Stimulated activated CD8-positive, alpha-beta memory T cell treated with anti-CD3 and anti-CD28 coated beads, Interleukin-7, amount 100 ng/mL, for 48 hours (primary cell): ENCODE data around the gene KIF22.
A peak's percentile ranks its signal among the peaks of the same experiment; 100 is the strongest.
"Not testable (repeated sequence)": the region's sequence is repeated elsewhere in the genome, so short reads cannot be mapped to it uniquely, and the experiment has no call there.

ENCODE experiments used
- DNase-seq, 2 donors: peaks; one replicate each; pipeline ENCODE4 v3.0.0-alpha.2; 2020; ENCODE audit warnings: low read depth in 1 of 2; ENCODE audit errors: extremely low read depth in 1 of 2

Gene KIF22

GRCh38 chr16:29790183-29790948 lies at the start of gene KIF22:
KIF22 (plus strand) TSS chr16:29790751; CDS start chr16:29790760, 9 bp downstream.
- DNase-seq: peak; percentile 99 to 100

- no peak for DNase-seq
These were observed 47.8 kb upstream of the KIF22 start for GRCh38 chr16:29742683-29743275.

- no peak for DNase-seq
These were observed 47.1 kb upstream of the KIF22 start for GRCh38 chr16:29743475-29743826.

- no peak for DNase-seq
These were observed 46.6 kb upstream of the KIF22 start for GRCh38 chr16:29743827-29744531.

DNA sequence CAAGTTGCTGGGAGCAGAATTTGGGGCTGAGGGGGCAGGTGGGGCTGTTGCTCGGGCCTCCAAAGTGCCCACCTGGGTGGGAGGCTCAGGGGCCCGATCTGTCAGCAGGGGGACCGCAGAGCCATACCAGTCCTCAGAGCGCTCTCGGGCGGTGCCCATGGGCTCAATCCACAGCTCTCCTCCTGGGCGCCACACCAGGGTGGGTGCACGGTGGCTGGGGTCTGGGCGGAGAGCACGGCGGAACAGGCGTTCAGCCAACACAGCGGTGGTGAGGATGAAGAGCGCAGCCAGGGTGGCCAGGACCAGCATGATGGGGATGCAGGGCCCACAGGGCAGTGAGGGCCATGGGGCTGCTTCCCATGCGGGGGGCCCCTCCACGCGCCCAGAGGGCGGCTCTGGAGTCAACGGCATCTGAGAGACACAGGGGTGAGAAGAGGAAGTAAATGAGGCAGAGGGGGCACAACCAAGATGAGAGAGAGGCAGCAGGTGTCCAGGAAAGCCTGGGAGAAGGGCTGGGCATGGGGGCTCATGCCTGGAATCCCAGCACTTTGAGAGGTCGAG lies 45.9 kb upstream of the KIF22 start:
- DNase-seq: no peak

- DNase-seq: peak; percentile 39 to 58
These were observed 45.3 kb upstream of the KIF22 start for GRCh38 chr16:29745121-29745852.

DNA sequence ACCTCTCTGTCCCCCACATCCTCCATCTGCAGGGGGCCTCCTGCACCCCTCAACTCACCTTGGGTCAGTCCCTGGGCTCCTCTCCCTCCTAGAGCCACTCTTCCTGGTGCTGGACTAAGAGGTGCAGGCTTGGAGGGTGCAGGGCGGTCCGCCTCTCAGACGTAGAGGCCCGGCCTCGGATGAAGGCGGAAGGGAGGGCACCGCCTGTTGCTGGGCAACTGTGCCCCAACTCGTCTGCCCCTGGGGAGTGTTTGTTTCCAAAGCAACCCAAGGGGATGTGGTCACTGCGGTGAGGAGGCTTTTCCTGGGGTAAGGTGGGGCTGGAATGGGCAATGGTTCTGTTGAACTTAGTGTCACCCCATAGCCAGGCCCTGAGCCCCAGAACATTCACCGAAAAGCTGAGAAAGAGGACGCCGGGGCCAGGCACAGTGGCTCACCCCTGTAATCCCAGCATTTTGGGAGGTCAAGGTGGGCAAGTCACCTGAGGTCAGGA lies 44.7 kb upstream of the KIF22 start, which contains the start of gene C16orf54:
C16orf54 (minus strand) TSS at position 138 of the 493 bp plus-strand sequence. CDS start 1,039 bp downstream, outside the sequence.
- peak; percentile 75 to 91 for DNase-seq

DNA sequence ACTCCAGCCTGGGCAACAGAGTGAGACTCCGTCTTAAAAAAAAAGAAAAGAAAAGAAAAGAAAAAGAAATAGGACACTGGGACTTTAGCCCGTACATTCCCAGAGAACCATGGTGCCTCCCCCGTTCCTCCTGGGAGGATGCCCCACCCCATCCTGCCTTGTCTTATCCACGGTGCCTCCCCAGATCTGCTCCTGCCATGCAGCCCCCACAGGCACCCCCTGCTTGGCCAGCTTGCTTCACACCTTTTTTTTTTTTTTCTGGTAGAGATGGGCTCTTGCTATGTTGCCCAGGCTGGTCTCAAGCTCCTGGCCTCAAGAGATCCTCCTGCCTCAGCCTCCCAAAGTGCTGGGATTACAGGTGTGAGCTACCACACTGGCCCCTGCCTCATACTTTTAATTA lies 44.0 kb upstream of the KIF22 start:
- DNase-seq: not testable (repeated sequence)

DNA sequence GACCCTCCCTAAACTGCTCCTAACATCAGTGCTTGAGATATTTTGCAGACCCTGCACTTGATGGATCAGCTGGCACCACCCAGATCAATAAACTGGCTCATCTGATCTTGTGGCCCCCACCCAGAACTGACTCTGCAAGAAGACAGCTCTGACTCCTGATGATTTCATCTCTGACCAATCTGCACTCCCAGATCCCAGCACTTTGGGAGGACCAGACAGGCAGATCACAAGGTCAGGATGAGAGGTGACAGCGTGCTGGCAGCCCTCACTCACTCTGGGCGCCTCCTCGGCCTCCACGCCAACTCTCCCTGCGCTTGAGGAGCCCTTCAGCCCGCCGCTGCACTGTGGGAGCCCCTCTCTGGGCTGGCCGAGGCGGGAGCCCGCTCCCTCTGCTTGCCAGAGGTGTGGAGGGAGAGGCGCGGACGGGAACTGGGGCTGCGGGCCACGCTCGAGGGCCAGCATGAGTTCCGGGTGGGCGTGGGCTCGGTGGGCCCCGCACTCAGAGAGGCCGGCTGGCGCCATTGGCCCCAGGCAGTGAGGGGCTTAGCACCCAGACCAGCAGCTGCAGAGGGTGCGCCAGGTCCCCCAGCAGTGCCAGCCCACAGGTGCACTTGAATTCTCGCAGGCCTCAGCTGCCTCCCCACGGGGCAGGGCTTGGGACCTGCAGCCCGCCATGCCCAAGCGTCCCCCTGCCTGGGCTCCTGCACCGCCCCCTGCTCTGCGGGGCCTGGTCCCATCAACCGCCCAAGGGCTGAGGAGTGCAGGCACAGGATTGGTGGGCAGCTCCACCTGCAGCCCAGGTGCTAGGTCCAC lies 42.4 kb upstream of the KIF22 start:
- DNase-seq: no peak

DNA sequence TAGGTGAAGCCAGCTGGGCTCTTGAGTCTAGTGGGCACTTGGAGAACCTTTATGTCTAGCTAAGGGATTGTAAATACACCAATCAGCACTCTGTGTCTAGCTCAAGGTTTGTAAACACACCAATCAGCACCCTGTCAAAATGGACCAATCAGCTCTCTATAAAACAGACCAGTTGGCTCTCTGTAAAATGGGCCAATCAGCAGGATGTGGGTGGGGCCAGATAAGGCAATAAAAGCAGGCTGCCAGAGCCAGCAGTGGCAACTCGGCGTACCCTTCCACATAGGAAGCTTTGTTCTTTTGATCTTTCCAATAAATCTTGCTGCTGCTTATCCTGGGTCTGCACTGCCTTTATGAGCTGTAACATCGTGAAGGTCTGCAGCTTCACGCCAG lies 41.8 kb upstream of the KIF22 start:
- DNase-seq: not testable (repeated sequence)

DNA sequence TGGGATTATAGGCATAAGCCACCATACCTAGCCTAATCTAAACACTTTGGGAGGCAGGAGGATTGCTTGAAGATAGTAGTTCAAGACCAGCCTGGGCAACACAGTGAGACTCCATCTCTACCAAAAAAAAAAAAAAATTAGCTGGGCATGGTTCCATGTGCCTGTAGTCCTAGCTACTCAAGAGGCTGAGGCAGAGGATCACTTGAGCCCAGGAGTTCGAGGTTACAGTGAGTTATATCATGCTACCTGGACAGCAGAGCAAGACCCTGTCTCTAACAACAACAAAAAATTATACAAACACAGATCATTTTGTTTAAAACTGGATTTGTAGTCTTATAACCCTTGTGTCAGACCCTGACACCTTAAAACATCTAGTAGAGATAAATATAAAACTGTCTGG lies 37.0 kb upstream of the KIF22 start:
- DNase-seq: no peak

- DNase-seq: no peak
These were observed 33.9 kb upstream of the KIF22 start for GRCh38 chr16:29756654-29757053.

GRCh38 chr16:29757086-29757485 lies 33.5 kb upstream of the KIF22 start:
- not testable (repeated sequence) for DNase-seq

- DNase-seq: no peak
These were observed 32.5 kb upstream of the KIF22 start for GRCh38 chr16:29757950-29758466.

- DNase-seq: no peak
These were observed 29.8 kb upstream of the KIF22 start for GRCh38 chr16:29760567-29761279.

DNA sequence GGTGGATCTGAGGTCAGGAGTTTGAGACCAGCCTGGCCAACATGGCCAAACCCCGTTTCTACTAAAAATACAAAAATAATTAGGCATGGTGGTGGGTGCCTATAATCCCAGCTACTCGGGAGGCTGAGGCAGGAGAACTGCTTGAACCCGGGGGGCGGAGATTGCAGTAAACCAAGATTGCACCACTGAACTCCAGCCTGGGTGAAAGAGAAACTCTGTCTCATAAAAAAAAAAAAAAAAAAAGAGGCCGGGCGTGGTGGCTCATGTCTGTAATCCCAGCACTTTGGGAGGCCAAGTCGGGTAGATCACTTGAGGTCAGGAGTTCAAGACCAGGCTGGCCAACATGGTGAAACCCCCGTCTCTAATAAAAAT lies 29.3 kb upstream of the KIF22 start:
- DNase-seq: not testable (repeated sequence)

DNA sequence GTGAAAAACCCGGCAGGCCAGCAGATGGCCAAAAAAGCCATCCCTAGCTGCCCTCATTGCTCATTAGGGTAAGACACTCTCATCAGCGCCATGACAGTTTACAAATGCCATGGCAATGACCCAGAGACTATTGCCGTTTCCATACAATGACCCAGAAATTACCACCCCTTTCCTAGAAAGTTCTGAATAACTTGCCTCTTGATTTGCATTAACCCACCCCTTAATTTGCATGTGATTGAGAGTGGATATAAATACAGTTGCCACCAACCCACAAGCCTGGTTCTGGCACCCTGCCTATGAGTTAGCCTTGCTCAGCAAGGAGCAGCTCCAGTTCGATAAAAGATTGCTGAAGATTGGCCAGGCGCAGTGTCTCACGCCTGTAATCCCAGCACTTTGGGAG lies 28.7 kb upstream of the KIF22 start:
- DNase-seq: no peak

DNA sequence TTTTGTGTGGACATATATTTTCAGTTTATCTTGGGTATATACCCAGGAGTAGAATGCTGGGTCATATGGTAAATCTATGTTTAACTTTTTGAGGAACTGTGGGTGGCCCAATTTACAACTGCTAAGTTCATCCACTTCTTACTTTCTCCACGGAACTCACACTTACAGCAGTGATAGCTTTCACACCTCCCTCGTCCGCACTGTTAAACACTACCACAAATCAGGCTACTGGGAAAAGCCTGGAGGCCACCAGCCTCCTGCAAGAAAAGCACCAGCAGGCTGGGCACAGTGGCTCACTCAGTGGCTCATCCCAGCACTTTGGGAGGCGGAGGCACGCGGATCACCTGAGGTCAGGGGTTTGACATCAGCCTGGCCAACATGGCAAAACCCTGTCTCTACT lies 27.2 kb upstream of the KIF22 start:
- no peak for DNase-seq
